HepG2 (cell line): ENCODE results near the gene ARHGEF40. TPM values are rescaled to one million over a fixed set of nuclear protein-coding genes. Genes with fewer than 3 reads are reported as not detected.

ENCODE experiments used
- ATAC-seq: fragments of 200-7000 bp; cut with Tn5 transposase; 3 replicates; pipeline ENCODE4 v1.9.1; 2020; ENCODE audit warnings: mild to moderate bottlenecking, moderate library complexity
- BruUV-seq: library from RNA; stranded (reverse); fragments of 400-500 nt; replicated peaks from 2 replicates; lab custom pipeline; 2021; lab: Mats Ljungman, UMichigan
- CTCF ChIA-PET: fragments of 300-600 bp; formaldehyde crosslinking; extraction: SDS; loops from one replicate; lab custom pipeline; 2021; ENCODE audit warnings: low total read pairs, inconsistent platforms, low intra/inter-chr PET ratio; lab: Yijun Ruan, JAX
- POLR2A ChIA-PET: fragments of 350-600 bp; sonication (Branson Sonifier 250); formaldehyde crosslinking; loops from one replicate; lab custom pipeline; 2020; ENCODE audit warnings: antibody characterized with exemption, inconsistent platforms; lab: Yijun Ruan, JAX
- DNase-seq: peaks from one replicate; pipeline ENCODE4 v3.0.0-alpha.2; 2015; ENCODE audit warnings: low spot score
- FAIRE-seq: peaks from 3 replicates; lab custom pipeline; 2011; peaks lifted over from hg19 to GRCh38; lab: Jason Lieb, UNC
- H2AFZ ChIP-seq: one replicate; pipeline ENCODE4 v1.6.1; 2011; ENCODE audit warnings: low read length, inconsistent platforms
- H3K27ac ChIP-seq: fragments of 300-600 bp; 3 replicates; pipeline ENCODE4 v1.8.0; 2011; ENCODE audit warnings: mixed run types, mild to moderate bottlenecking, mixed read lengths, low read length, inconsistent platforms; ENCODE audit not compliant: insufficient read depth; ENCODE audit errors: extremely low read length
- H3K27me3 ChIP-seq, 2 experiments: fragments of 200-600 bp in 1 of 2; 2 replicates in 1 of 2; 3 replicates in 1 of 2; pipeline versions ENCODE4 v1.6.0 to v1.8.0; 2011; ENCODE audit warnings: low read length in 2 of 2, mild to moderate bottlenecking in 2 of 2, moderate library complexity in 2 of 2, inconsistent platforms in 1 of 2; ENCODE audit not compliant: insufficient read depth in 2 of 2, control insufficient read depth in 1 of 2
- H3K36me3 ChIP-seq, 2 experiments: fragments of 200-600 bp in 1 of 2; replicated peaks in 1 of 2; 2 replicates in 1 of 2; 3 replicates in 1 of 2; pipeline versions ENCODE4 v1.5.1 to v1.8.0; 2011; ENCODE audit warnings: low read length in 2 of 2, inconsistent platforms in 1 of 2; ENCODE audit not compliant: insufficient read depth in 2 of 2, control insufficient read depth in 1 of 2
- H3K4me1 ChIP-seq: 2 replicates; pipeline ENCODE4 v1.5.1; 2012; ENCODE audit warnings: low read length, inconsistent platforms; ENCODE audit not compliant: insufficient read depth
- H3K4me2 ChIP-seq: 2 replicates; pipeline ENCODE4 v1.6.0; 2011; ENCODE audit warnings: low read depth, low read length, inconsistent platforms
- H3K4me3 ChIP-seq, 3 experiments: fragments of 200-600 bp in 1 of 3; sonication (generic), shearing (Covaris generic) in 1 of 3; replicated peaks in 1 of 3; 2 replicates each; pipeline ENCODE4 v1.5.1; 2011 to 2016; ENCODE audit warnings: low read length in 3 of 3, inconsistent platforms in 2 of 3, low read depth in 2 of 3, mild to moderate bottlenecking in 2 of 3, control low read depth in 1 of 3, mixed read lengths in 1 of 3; ENCODE audit not compliant: insufficient read depth in 1 of 3
- H3K79me2 ChIP-seq: one replicate; pipeline ENCODE4 v1.6.1; 2011; ENCODE audit warnings: low read length, inconsistent platforms; ENCODE audit not compliant: insufficient read depth
- H3K9ac ChIP-seq: 2 replicates; pipeline ENCODE4 v1.6.0; 2011; ENCODE audit warnings: mild to moderate bottlenecking, low read depth, low read length, inconsistent platforms; ENCODE audit not compliant: insufficient read depth
- H3K9me3 ChIP-seq: 2 replicates; pipeline ENCODE4 v1.5.1; 2012; ENCODE audit warnings: mild to moderate bottlenecking, low read length
- H4K20me1 ChIP-seq: 2 replicates; pipeline ENCODE4 v1.6.0; 2011; ENCODE audit warnings: inconsistent platforms, mild to moderate bottlenecking, low read length, moderate library complexity; ENCODE audit not compliant: insufficient read depth
- FOSL1 ChIP-seq: sonication (generic); formaldehyde crosslinking; IDR thresholded peaks from 2 replicates; pipeline ENCODE4 v1.9.0; 2021; ENCODE audit warnings: missing genetic modification reagents, borderline replicate concordance
- GABPB1 ChIP-seq: IDR thresholded peaks from 2 replicates; pipeline ENCODE4 v1.6.1; 2016; ENCODE audit warnings: mild to moderate bottlenecking, missing genetic modification reagents, moderate library complexity, missing compliant biosample characterization
- HNRNPL ChIP-seq: fragments of 200-400 bp; formaldehyde crosslinking; IDR thresholded peaks from 2 replicates; pipeline ENCODE4 v1.6.1; 2017; ENCODE audit warnings: mild to moderate bottlenecking, low read depth, low read length
- KAT8 ChIP-seq: IDR thresholded peaks from 2 replicates; pipeline ENCODE4 v1.6.1; 2016; ENCODE audit warnings: missing genetic modification reagents, missing compliant biosample characterization
- PHF20 ChIP-seq: sonication (generic); formaldehyde crosslinking; IDR thresholded peaks from 2 replicates; pipeline ENCODE4 v1.5.0; 2020; ENCODE audit warnings: mild to moderate bottlenecking, missing genetic modification reagents
- SAFB2 ChIP-seq: sonication (generic); formaldehyde crosslinking; IDR thresholded peaks from 2 replicates; pipeline ENCODE4 v1.5.1; 2020; ENCODE audit warnings: missing genetic modification reagents, low read depth, mild to moderate bottlenecking, borderline replicate concordance
- SMAD9 ChIP-seq: sonication (generic); formaldehyde crosslinking; IDR thresholded peaks from 2 replicates; pipeline ENCODE4 v1.5.1; 2020; ENCODE audit warnings: mild to moderate bottlenecking, missing genetic modification reagents
- SP1 ChIP-seq, 2 experiments: fragments of 450-650 bp in 1 of 2; sonication (generic) in 1 of 2; formaldehyde crosslinking in 1 of 2; IDR thresholded peaks; 2 replicates each; pipeline versions ENCODE4 v1.4.0 to v1.6.1; 2016 to 2020; ENCODE audit warnings: missing genetic modification reagents in 1 of 2
- TARDBP ChIP-seq: sonication (generic); formaldehyde crosslinking; IDR thresholded peaks from 2 replicates; pipeline ENCODE4 v1.8.0; 2022; ENCODE audit warnings: mild to moderate bottlenecking, missing genetic modification reagents
- ZBTB14 ChIP-seq: sonication (generic); formaldehyde crosslinking; IDR thresholded peaks from 2 replicates; pipeline ENCODE4 v1.4.0; 2020; ENCODE audit warnings: missing genetic modification reagents
- ZBTB21 ChIP-seq: sonication (generic); formaldehyde crosslinking; IDR thresholded peaks from 2 replicates; pipeline ENCODE4 v1.4.0; 2020; ENCODE audit warnings: missing genetic modification reagents
- ZNF350 ChIP-seq: sonication (generic); formaldehyde crosslinking; IDR thresholded peaks from 2 replicates; pipeline ENCODE4 v1.4.0; 2020; ENCODE audit warnings: mild to moderate bottlenecking, low read depth, missing genetic modification reagents, borderline replicate concordance
- ZNF720 ChIP-seq: sonication (generic); formaldehyde crosslinking; IDR thresholded peaks from 2 replicates; pipeline ENCODE4 v1.4.0; 2020; ENCODE audit warnings: missing genetic modification reagents
- WGBS: methylation state at CpG from one replicate; pipeline ENCODE4 v1.1.6; 2017; ENCODE audit warnings: low lambda C conversion rate; 5-methylcytosine and 5-hydroxymethylcytosine counted together
- in situ Hi-C: cut with HindIII; loops from 2 replicates; pipeline ENCODE4 v1.10.0; 2017; ENCODE audit warnings: low pct_unique_long_range_greater_than_20kb; ENCODE audit not compliant: extremely low pct_ligation_motif_present
- intact Hi-C: fragments of 100-400 bp; cut with micrococcal nuclease; formaldehyde crosslinking; loops from one replicate; pipeline ENCODE4 v1.10.0; 2022; ENCODE audit not compliant: unreplicated experiment
- polyA plus RNA-seq, 8 experiments: library from polyadenylated mRNA; depleted of rRNA in 3 of 8; stranded (reverse) in 7 of 8; unstranded in 1 of 8; fragments of >200 nt; fragmentation: Illumina TruSeq in 4 of 8; extraction: Trizol in 4 of 8; gene quantifications; 2 replicates each; pipeline versions ENCODE4 v1.2.1 to v1.2.3, GENCODE V29; 2011 to 2016; ENCODE audit warnings: low read depth in 4 of 8, missing spikeins in 1 of 8, mixed read lengths in 1 of 8; ENCODE audit not compliant: insufficient read depth in 1 of 8
- total RNA-seq, 5 experiments: library from RNA; depleted of rRNA; stranded (reverse); fragments of >200 nt; fragmentation: Illumina TruSeq; extraction: Trizol; gene quantifications; 2 replicates each; pipeline ENCODE4 v1.2.3, GENCODE V29; 2016; ENCODE audit warnings: low read depth in 1 of 5

ARHGEF40 gene
- total and polyA plus RNA-seq, 2 of the 13 experiments (the other 11 are each of a cell fraction or from before 2014, with no cell fraction given) = 28.1 to 78.1 TPM

- ChIA-PET CTCF (interaction anchor here (12.2 kb wide), 1 partner anchor 19 kb away, joined by 320 read pairs; no protein-coding TSS in a partner anchor), POLR2A (interaction anchor here (0.7 to 5.8 kb wide), 6 partner anchors 9 to 72 kb away, joined by 3 to 52 read pairs (median 6); partner anchors contain the start of gene ARHGEF40)
- Histone ChIP-seq H2AFZ (no peak overlapping the region), H4K20me1 (no peaks in the 10 kb centered on the region), H3K27me3 (no peaks in the 10 kb centered on the region), H3K4me3 (no peak overlapping the region), H3K9me3 (no peaks in the 10 kb centered on the region), H3K4me2 (no peak overlapping the region), H3K36me3 (peaks cover 50 to 75% of the 10 kb centered on the region in 2 experiments), H3K27ac (no peak overlapping the region), H3K9ac (no peak overlapping the region), H3K4me1 (peaks cover 22% of the 10 kb centered on the region), H3K79me2 (no peaks in the 10 kb centered on the region)
- BruUV-seq = no TSS peak
- no peak for DNase-seq
- in situ Hi-C loops (no loop called here), intact Hi-C loops (no loop called here)
- TF ChIP-seq SP1 (IDR thresholded peaks at IDR 0.05) (no peak), SP1 (CRISPR knock-in tag; IDR thresholded peaks at IDR 0.05) (no peak), SAFB2 (CRISPR knock-in tag) (no peak), ZNF720 (CRISPR knock-in tag) (no peak), SMAD9 (no peak), GABPB1 (CRISPR knock-in tag) (no peak), FOSL1 (CRISPR knock-in tag) (no peak), ZNF350 (CRISPR knock-in tag) (no peak), TARDBP (CRISPR knock-in tag) (no peak), ZBTB21 (CRISPR knock-in tag) (no peak), HNRNPL (no peak), ZBTB14 (CRISPR knock-in tag) (no peak), KAT8 (no peak), PHF20 (CRISPR knock-in tag) (no peak)
- ATAC-seq = no peak
- 95% methylated on average over 4 of the region's 4 CpGs for WGBS
- no peak for FAIRE-seq
These were observed 16.8 kb downstream of the ARHGEF40 start for GRCh38 chr14:21086908-21087293.
